T-helper 17 cell (primary cell): ENCODE results near the gene VSNL1. TPM values are rescaled to one million over a fixed set of nuclear protein-coding genes. Genes with fewer than 3 reads are reported as not detected.

Experiments
- ATAC-seq: fragments of 150-1000 bp; cut with Tn5 transposase; 2 replicates; pipeline ENCODE4 v1.10.0; 2021; ENCODE audit warnings: mild to moderate bottlenecking, moderate library complexity
- DNase-seq, 3 donors: peaks; one replicate each; pipeline versions ENCODE4 v3.0.0 to v3.0.0-alpha.2; 2020 to 2021
- H3K9me3 ChIP-seq: one replicate; pipeline ENCODE4 v1.7.0; 2013; ENCODE audit warnings: low read length, mild to moderate bottlenecking; ENCODE audit not compliant: control insufficient read depth, poor library complexity, severe bottlenecking
- H3K27ac Mint-ChIP-seq: one replicate; pipeline ENCODE4 v1.8.0; 2022; ENCODE audit warnings: mild to moderate bottlenecking, moderate library complexity, mixed read lengths
- H3K27me3 Mint-ChIP-seq: one replicate; pipeline ENCODE4 v1.8.0; 2022; ENCODE audit warnings: mixed read lengths
- H3K36me3 Mint-ChIP-seq: one replicate; pipeline ENCODE4 v1.8.0; 2022; ENCODE audit warnings: low read depth, mixed read lengths
- H3K4me1 Mint-ChIP-seq: one replicate; pipeline ENCODE4 v1.8.0; 2022; ENCODE audit warnings: mild to moderate bottlenecking, mixed read lengths
- H3K4me3 Mint-ChIP-seq: one replicate; pipeline ENCODE4 v1.8.0; 2022; ENCODE audit warnings: mild to moderate bottlenecking, moderate library complexity, mixed read lengths
- total RNA-seq, 4 donors: library from RNA in 2 of 4; stranded (reverse) in 2 of 4; gene quantifications; one replicate each; pipeline ENCODE4 v1.2.3 and lab custom pipeline; 2022 to 2026

The VSNL1 gene
- total RNA-seq, 2 donors from 2014 or later = not detected

DNA sequence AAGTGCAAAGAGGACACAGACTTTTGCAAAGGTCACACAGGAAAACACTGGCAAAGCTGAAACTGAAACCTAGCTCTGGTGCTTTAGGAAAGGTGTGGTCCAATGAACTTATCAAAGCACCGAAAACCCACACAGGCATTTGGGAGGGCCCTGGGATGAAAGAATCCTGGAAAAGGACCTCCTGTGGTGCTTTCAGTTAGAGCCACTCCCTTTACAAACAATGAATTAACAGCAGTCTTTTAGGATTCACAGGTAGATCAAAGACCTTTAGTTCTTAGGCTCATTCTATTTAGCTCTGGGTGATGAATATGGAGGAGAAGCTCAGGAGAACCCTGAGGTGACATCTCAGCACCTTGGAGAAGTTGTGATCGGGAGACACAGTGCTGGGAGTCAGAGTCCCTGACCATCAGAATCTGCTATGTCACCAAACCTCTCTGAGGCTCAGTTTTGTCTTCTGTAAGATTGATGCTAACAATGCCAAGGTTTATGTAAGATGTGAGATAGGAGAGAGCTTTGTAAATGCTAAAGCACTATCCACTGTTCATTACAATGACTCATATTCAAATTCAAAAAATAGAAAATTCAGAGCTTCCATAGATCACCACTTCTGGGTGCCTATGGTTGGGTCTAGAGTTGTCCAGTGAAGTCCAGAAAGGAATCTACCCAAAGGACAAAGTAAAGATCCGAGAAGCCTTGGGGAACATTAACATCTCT, 39.3 kb downstream of the VSNL1 start:
- H3K4me3 Mint-ChIP-seq = no peak overlapping the region
- no peaks in the 10 kb centered on the region for H3K4me1 Mint-ChIP-seq
- H3K36me3 Mint-ChIP-seq = no peaks in the 10 kb centered on the region
- H3K27me3 Mint-ChIP-seq = peaks cover 4% of the 10 kb centered on the region
- no peak overlapping the region for H3K27ac Mint-ChIP-seq
- ATAC-seq (no peak), DNase-seq (no peak)
- H3K9me3 ChIP-seq = no peaks in the 10 kb centered on the region

DNA sequence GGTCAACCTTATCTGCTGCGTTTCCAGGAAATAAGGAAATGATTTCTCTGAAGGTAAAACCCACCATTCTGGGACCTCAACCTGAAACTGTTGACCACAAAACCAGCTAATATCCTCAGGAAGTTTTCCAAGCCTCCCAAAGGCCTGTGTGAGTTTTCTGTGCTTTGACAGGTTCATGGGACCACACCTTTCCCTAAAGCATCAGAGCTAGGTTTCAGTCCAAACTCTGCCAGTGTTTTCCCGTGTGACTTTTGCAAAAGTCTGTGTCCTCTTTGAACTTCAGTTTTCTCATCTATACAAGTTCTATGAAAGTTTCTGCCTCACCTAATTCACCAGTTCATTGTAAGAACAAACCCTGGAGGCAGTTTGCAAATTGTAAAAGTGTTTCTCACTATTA, 39.8 kb downstream of the VSNL1 start:
- Mint-ChIP-seq H3K36me3 (no peaks in the 10 kb centered on the region), H3K27ac (no peak overlapping the region), H3K4me3 (no peak overlapping the region), H3K4me1 (no peaks in the 10 kb centered on the region), H3K27me3 (no peaks in the 10 kb centered on the region)
- ATAC-seq (no peak), DNase-seq (no peak)
- H3K9me3 ChIP-seq = no peaks in the 10 kb centered on the region

DNA sequence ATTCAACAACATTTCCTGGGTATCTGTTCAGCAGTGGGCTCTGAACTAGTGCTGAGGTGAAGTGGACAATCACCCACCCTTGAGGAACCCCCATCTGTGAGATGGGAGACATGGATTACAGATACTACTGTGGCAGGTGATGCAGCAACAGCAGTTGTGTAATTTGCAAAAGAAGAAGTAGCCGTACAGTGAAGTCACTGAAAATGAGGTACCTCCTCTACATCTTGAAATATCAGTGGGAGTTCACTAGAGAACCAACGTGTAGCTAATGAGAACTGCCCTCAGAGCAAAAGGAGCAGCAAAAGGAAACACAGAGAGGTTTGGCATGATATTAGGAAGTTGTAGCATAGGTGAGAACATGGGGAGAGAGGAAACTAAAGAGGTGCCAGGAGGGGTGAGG, 41.3 kb downstream of the VSNL1 start:
- Mint-ChIP-seq H3K27ac (no peak overlapping the region), H3K27me3 (no peaks in the 10 kb centered on the region), H3K4me3 (no peak overlapping the region), H3K4me1 (no peaks in the 10 kb centered on the region), H3K36me3 (no peaks in the 10 kb centered on the region)
- H3K9me3 ChIP-seq = no peaks in the 10 kb centered on the region
- DNase-seq (no peak), ATAC-seq (no peak)

DNA sequence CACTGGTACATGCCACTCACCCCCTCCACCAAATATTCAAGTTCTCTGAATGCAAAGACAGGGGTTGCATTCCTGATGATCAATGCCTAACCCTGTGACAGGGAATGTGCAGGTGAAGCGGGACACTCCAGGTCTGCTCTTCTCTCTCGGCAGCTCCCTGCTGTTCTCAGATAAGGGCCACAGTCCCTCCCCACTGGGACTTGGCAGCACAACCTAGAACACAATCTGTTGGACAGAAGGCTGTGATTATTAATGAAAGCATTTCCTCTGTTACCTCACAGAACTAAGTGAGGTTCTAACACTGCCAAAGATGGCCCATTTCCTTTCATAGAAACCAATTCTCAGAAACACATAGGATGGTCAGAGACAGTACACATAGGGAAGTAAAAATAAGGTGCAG, 42.7 kb downstream of the VSNL1 start:
- no peak overlapping the region for H3K27ac Mint-ChIP-seq
- ATAC-seq = no peak
- no peak for DNase-seq
- peaks cover 6% of the 10 kb centered on the region for H3K27me3 Mint-ChIP-seq
- no peak overlapping the region for H3K4me3 Mint-ChIP-seq
- no peaks in the 10 kb centered on the region for H3K9me3 ChIP-seq
- H3K36me3 Mint-ChIP-seq = no peaks in the 10 kb centered on the region
- H3K4me1 Mint-ChIP-seq = no peaks in the 10 kb centered on the region

DNA sequence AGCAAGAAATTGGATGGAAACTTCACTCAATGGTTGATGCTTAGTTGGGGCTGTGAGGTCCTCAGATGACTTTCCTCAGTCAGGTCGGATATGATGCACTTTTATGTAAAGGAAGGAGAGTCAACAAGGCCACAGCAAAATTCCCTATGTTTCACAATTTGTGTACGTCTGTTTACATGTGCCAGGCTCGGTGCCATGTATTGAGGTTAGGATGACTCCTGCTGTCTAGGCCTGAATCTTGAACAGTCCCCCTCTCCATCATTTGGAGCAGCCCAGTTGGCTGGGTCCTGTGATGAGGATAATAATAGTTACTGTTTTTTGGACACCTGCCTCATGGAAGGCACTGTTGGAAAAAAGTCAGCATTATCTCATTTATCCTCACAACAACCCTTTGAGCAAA, 43.1 kb downstream of the VSNL1 start:
- Mint-ChIP-seq H3K36me3 (no peaks in the 10 kb centered on the region), H3K4me1 (no peaks in the 10 kb centered on the region), H3K27ac (no peak overlapping the region), H3K4me3 (no peak overlapping the region), H3K27me3 (peaks cover 6% of the 10 kb centered on the region)
- DNase-seq (no peak), ATAC-seq (no peak)
- H3K9me3 ChIP-seq = no peaks in the 10 kb centered on the region

DNA sequence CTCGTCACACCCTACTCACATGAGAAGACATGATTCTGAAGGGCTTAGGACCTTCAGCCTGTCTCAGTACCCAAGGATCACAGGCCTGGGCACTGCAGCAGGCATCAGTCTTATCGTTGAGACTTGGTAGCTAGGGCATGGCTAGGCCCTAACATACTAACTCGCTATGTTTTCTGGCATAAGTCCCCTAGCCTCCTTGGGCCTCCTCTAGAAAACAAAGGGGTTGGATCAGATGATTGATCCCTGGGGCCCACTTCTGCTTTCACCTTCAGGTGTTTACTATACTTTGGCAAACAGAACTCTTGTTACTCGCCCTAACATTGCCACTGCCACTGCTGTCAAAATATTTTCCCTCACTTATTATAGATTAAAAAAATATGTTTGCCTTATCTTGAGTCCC, 44.2 kb downstream of the VSNL1 start:
- Mint-ChIP-seq H3K4me3 (no peak overlapping the region), H3K4me1 (no peaks in the 10 kb centered on the region), H3K36me3 (no peaks in the 10 kb centered on the region), H3K27ac (no peak overlapping the region), H3K27me3 (peaks cover 6% of the 10 kb centered on the region)
- no peaks in the 10 kb centered on the region for H3K9me3 ChIP-seq
- ATAC-seq (no peak), DNase-seq (no peak)

DNA sequence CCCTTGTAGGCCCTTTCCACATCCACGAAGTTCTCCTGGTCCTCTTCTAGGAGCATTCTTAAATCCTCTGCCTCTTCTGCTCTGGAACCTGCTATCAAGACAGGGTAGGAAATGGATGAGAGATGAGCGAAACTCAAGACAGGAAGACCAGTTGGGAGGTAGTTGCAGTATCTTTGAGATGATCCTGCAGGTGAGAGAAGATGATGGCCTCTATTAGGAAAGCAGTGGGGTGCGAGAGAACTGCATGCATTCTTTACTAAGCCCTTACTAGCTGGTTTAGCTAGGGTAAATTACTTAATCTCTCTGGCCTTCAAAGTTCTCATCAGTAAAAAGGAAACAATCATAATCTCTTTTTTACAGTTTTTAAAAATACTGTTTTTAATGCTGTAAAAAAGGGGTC, 47.0 kb downstream of the VSNL1 start:
- Mint-ChIP-seq H3K27me3 (peaks cover 16% of the 10 kb centered on the region), H3K4me1 (no peaks in the 10 kb centered on the region), H3K4me3 (no peak overlapping the region), H3K36me3 (no peaks in the 10 kb centered on the region), H3K27ac (no peak overlapping the region)
- DNase-seq (no peak), ATAC-seq (no peak)
- H3K9me3 ChIP-seq = no peaks in the 10 kb centered on the region

DNA sequence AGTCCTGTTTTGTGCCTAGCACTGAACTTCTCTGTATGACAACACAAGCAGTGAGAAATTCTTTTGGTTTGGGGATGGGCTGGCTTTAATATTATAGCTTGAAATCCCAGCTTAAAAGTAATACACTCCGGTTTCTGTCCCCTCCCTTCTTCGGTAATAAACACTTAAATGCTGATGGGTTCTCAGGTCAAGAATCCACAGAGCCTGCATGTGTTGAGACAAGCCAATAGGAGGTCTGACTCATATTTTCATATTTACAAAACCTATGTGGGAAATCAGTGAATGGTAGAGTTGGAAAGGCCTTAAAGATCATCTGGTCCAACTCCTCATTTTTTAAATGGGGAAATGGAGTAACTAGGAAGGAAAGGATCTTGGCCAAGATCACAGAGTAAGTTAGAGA, 47.5 kb downstream of the VSNL1 start:
- peaks cover 16% of the 10 kb centered on the region for H3K27me3 Mint-ChIP-seq
- H3K9me3 ChIP-seq = no peaks in the 10 kb centered on the region
- ATAC-seq = no peak
- DNase-seq = no peak
- no peaks in the 10 kb centered on the region for H3K4me1 Mint-ChIP-seq
- H3K4me3 Mint-ChIP-seq = no peak overlapping the region
- H3K27ac Mint-ChIP-seq = no peak overlapping the region
- H3K36me3 Mint-ChIP-seq = no peaks in the 10 kb centered on the region

DNA sequence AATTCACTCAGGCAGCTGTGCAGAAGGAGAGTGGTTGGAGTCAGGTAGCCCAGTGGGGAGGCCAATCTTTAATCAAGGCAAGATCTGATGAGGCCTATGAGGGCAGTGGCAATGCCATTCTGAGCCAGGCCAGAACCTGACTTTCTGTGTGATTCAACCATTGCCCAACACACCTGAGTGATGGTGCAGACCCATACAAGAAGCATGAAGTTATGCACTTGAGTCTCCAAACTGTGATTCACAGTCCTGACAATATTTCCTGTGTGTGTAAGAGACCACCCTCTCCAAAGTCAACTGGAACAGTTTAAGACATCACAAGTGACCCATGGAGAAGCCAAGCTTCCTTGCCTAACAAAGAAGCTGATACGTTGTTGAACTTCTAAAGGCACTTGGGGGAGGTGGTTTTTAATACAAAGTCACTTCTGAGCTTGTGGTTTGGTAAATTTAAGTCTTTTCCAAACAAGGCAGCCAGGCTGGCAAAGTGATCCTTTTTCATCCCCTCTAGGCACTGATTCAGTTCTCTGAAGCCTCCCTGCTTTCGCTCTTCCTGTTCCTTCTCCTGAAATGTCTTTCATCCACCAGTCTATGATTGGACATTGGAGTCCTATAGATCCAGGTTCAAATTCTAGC, 49.0 kb downstream of the VSNL1 start:
- Mint-ChIP-seq H3K36me3 (no peaks in the 10 kb centered on the region), H3K27me3 (peaks cover 19% of the 10 kb centered on the region), H3K4me1 (no peaks in the 10 kb centered on the region), H3K4me3 (no peak overlapping the region), H3K27ac (no peak overlapping the region)
- no peaks in the 10 kb centered on the region for H3K9me3 ChIP-seq
- ATAC-seq (no peak), DNase-seq (no peak)

DNA sequence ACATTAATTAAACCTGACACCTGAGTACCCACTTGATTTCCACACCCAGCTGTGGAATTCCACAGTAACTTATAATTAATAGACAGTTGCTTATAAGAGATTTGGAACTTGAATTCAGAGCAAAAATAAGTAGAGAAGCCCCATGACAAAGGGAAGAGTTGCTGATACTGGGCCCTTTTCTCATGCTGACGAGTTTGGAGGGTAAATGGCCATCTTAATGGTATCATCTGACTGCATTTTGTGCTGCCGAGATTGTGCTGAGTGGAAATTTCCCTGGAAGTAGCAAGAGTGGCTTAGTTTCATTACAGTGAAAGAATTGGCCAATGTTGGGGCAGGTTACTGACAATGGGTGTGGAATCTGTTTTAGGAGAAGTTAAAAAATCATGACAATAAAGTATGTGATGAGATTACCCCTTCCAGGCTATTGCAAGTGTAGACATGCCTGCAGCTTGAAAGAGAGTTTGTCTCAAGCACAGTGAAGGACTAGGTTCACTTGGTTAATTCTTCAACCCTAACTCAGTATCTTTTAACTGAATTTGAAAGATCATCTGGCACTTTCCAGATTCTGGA, 49.9 kb downstream of the VSNL1 start:
- H3K27ac Mint-ChIP-seq = no peak overlapping the region
- DNase-seq (no peak), ATAC-seq (no peak)
- H3K9me3 ChIP-seq = no peaks in the 10 kb centered on the region
- no peaks in the 10 kb centered on the region for H3K36me3 Mint-ChIP-seq
- H3K4me1 Mint-ChIP-seq = no peaks in the 10 kb centered on the region
- H3K27me3 Mint-ChIP-seq = peaks cover 28% of the 10 kb centered on the region
- no peak overlapping the region for H3K4me3 Mint-ChIP-seq

DNA sequence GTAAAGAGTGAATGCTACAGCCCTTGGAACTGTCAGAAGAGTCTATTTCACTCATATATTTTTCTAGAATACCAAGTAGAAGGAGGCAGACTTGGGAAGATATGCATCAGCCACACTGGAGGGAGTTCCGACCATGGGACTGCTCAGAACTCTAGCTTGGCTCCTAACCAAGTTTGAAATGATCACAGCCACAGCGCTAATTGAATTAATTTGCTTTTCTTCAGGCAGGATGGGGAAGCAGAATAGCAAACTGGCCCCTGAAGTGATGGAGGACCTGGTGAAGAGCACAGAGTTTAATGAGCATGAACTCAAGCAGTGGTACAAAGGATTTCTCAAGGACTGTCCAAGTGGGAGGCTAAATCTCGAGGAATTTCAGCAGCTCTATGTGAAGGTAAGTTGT, 51.4 kb downstream of the VSNL1 start:
- no peak overlapping the region for H3K27ac Mint-ChIP-seq
- H3K36me3 Mint-ChIP-seq = no peaks in the 10 kb centered on the region
- DNase-seq = no peak
- no peak overlapping the region for H3K4me3 Mint-ChIP-seq
- H3K4me1 Mint-ChIP-seq = no peaks in the 10 kb centered on the region
- no peaks in the 10 kb centered on the region for H3K9me3 ChIP-seq
- peaks cover 37% of the 10 kb centered on the region for H3K27me3 Mint-ChIP-seq
- ATAC-seq = no peak

DNA sequence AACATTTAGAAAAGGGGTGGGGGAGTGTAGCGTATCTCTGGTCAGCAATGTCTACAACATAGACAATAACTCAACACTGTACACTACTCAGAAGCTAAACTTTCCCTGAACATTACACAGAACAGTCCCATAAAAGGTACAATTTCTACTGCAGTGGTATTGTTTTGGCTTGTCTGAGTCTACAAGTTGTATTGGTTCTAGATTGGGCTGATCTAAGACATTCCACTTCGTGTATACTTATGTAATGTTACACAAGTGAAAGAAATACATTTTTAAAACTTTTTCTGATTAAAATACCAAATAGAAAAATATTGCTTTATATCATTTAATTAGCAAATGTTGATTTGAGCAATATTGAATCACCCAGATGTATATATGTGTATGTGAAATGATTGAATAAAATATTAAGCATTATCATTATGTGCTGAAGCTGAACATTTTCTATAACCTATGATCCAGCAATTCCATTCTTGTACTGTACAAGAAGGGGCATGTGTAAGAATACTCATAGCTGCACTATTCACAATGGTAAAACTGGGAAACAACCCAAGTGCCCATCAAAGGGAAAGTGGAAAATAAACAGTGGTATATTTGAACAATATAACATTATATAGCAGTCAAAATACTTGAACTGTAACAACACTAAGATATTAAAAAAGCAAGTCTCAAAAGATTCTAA, 52.4 kb downstream of the VSNL1 start:
- no peaks in the 10 kb centered on the region for H3K36me3 Mint-ChIP-seq
- no peaks in the 10 kb centered on the region for H3K9me3 ChIP-seq
- H3K27ac Mint-ChIP-seq = no peak overlapping the region
- DNase-seq (no peak), ATAC-seq (no peak)
- no peaks in the 10 kb centered on the region for H3K4me1 Mint-ChIP-seq
- peaks cover 35% of the 10 kb centered on the region for H3K27me3 Mint-ChIP-seq
- no peak overlapping the region for H3K4me3 Mint-ChIP-seq

DNA sequence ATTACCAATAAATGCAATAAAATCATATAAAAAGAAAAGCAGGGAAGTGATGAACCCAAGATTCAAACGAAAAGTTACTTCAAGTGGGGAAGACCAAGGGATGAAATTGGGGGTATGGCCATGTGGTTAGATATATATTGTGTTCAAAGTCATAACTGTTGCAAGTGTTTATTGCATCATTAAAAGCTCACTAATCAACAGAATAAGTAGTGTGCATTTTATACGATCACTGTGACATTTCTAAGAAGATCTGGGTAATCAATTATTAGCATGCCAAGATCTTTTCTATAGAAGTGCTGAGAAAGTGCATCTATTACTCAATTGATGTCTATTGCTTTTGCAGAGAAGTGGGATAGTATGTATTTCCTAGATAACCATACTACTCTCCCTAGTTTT, 52.9 kb downstream of the VSNL1 start:
- ATAC-seq (no peak), DNase-seq (no peak)
- Mint-ChIP-seq H3K27me3 (peaks cover 32% of the 10 kb centered on the region), H3K4me1 (no peaks in the 10 kb centered on the region), H3K36me3 (no peaks in the 10 kb centered on the region), H3K27ac (no peak overlapping the region), H3K4me3 (no peak overlapping the region)
- H3K9me3 ChIP-seq = no peaks in the 10 kb centered on the region
